Naive thymus-derived CD8-positive, alpha-beta T cell (primary cell): Measurements from ENCODE around the gene KDM4F. TPM values are rescaled to one million over a fixed set of nuclear protein-coding genes. Genes with fewer than 3 reads are reported as not detected.
A peak's percentile ranks its signal among the peaks of the same experiment; 100 is the strongest.
"Not testable (repeated sequence)": the region's sequence is repeated elsewhere in the genome, so short reads cannot be mapped to it uniquely, and the experiment has no call there.

Source experiments
- ATAC-seq, 2 donors: fragments of 150-1000 bp; cut with Tn5 transposase in 1 of 2; sonication (Bioruptor Pico), chemical (Tn5 transposase) in 1 of 2; 1 replicate in 1 of 2; 2 replicates in 1 of 2; pipeline ENCODE4 v1.10.0; 2021; ENCODE audit warnings: mild to moderate bottlenecking in 2 of 2, moderate library complexity in 2 of 2
- POLR2A ChIA-PET: fragments of 350-600 bp; sonication (Branson Sonifier 250); formaldehyde crosslinking; loops from one replicate; lab custom pipeline; 2021; ENCODE audit warnings: antibody characterized with exemption; lab: Charles Lee
- DNase-seq, 10 donors: peaks; one replicate each; pipeline versions ENCODE4 v3.0.0 to v3.0.0-alpha.2; 2020 to 2022
- H3K27ac Mint-ChIP-seq, 10 donors: one replicate each; pipeline ENCODE4 v1.8.0; 2020 to 2022; ENCODE audit warnings: mild to moderate bottlenecking in 10 of 10, mixed read lengths in 10 of 10, moderate library complexity in 4 of 10, inconsistent platforms in 1 of 10
- H3K27me3 Mint-ChIP-seq, 5 donors: one replicate each; pipeline ENCODE4 v1.8.0; 2021 to 2022; ENCODE audit warnings: mixed read lengths in 5 of 5
- H3K36me3 Mint-ChIP-seq, 3 donors: one replicate each; pipeline ENCODE4 v1.8.0; 2020 to 2022; ENCODE audit warnings: mixed read lengths in 3 of 3, mild to moderate bottlenecking in 2 of 3, inconsistent platforms in 1 of 3
- H3K4me1 Mint-ChIP-seq, 4 donors: one replicate each; pipeline ENCODE4 v1.8.0; 2021 to 2022; ENCODE audit warnings: mixed read lengths in 4 of 4
- H3K4me3 Mint-ChIP-seq, 10 donors: one replicate each; pipeline ENCODE4 v1.8.0; 2020 to 2022; ENCODE audit warnings: mild to moderate bottlenecking in 10 of 10, mixed read lengths in 10 of 10, moderate library complexity in 6 of 10, inconsistent platforms in 1 of 10
- H3K9me3 Mint-ChIP-seq, 9 donors: one replicate each; pipeline ENCODE4 v1.8.0; 2020 to 2022; ENCODE audit warnings: mixed read lengths in 9 of 9, mild to moderate bottlenecking in 3 of 9, inconsistent platforms in 1 of 9, moderate library complexity in 1 of 9
- polyA plus RNA-seq, 3 donors: library from polyadenylated mRNA; unstranded; fragments of 300-500 nt; fragmentation: Illumina TruSeq; gene quantifications; one replicate each; pipeline ENCODE4 v1.2.3, GENCODE V29; 2021
- total RNA-seq, 8 experiments: library from RNA in 2 of 8; stranded (reverse) in 2 of 8; gene quantifications; one replicate each; pipeline ENCODE4 v1.2.3 and lab custom pipeline; 2021 to 2026

KDM4F gene
- total RNA-seq (not detected), polyA plus RNA-seq (not detected), total RNA-seq (lab: John Stamatoyannopoulos, UW) (0 reads per million in 6 experiments)

DNA sequence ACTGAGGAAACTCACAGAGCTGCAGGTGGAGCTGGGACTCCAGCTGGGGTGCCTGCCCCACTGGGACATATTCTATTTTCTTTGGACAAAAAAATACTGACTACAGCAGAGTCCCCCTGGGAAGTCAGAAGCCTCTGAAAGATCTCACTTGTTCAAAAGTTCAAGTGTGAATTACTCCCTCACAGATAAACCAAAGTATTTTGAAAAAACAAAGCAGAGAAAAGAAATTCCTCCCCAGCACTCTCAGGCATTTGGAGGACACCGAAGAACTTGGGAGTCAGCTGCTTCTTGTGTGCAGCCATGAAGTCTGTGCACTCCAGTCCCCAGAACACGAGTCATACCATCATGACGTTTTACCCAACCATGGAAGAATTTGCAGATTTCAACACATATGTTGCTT, at the start of gene KDM4F:
Gene KDM4F, plus strand, starts transcription at position 301 of the 400 bp plus-strand sequence.
- H3K27me3 Mint-ChIP-seq, result peaks cover 24 to 75% (median 38%) of the 10 kb centered on the region in 5 donors
- H3K4me1 Mint-ChIP-seq, POLR2A ChIA-PET: not testable (repeated sequence)

DNA sequence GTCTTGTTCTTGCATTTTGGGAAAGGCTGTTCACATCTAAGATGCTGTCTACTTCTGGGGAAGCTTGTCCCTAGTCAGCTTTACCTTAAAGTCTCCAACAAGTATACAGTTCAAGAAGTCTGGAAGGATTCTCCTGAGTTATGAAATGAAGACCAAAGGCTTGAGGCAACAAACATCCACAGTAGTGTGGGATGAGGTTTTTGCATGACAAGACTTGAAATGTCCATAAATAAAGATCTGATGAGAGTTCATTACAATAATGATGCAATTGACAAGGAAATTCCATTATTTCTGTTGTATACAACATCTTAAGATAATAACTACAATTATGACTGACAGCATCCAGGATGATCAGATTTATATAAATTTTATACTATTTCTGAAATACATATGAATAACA, 45.5 kb upstream of the KDM4F start:
- Mint-ChIP-seq H3K36me3 (peaks cover 0 to 9% (median 0%) of the 10 kb centered on the region in 3 donors), H3K4me1 (no peaks in the 10 kb centered on the region), H3K9me3 (peaks cover 0 to 6% (median 0%) of the 10 kb centered on the region in 9 donors), H3K27me3 (peaks cover 0 to 14% (median 7%) of the 10 kb centered on the region in 5 donors), H3K4me3 (no peak overlapping the region), H3K27ac (no peak overlapping the region)
- no peak for ATAC-seq
- POLR2A ChIA-PET, result no interaction called here
- DNase-seq, result no peak

More for the DNA sequence above, at the start of gene KDM4F:
- DNase-seq, H3K4me3 Mint-ChIP-seq, ATAC-seq, H3K36me3 Mint-ChIP-seq, H3K9me3 Mint-ChIP-seq: not testable (repeated sequence)
- peak within 1 kb of the TSS in 1 of 10 donors; percentile 54 for H3K27ac Mint-ChIP-seq

DNA sequence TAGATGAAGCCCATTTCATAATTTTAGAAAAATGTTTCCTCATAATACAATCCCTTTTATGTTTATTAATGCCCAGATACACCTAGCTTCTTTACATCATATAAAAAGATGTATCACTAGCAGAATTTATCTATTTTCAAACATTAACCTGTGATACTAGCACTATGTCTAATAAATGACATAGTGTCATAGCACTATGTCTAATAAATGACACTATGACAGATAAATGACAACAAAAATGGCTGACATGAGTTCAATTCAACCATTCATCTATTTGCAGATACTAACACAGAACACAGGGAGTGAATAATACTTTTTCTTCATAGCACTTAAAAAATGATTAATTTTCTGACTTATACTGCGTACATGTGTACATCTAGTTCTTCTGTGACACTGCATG, 43.6 kb upstream of the KDM4F start:
- H3K27ac Mint-ChIP-seq, result no peak overlapping the region
- no peak for DNase-seq
- peaks cover 0 to 7% (median 0%) of the 10 kb centered on the region in 3 donors for H3K36me3 Mint-ChIP-seq
- H3K4me3 Mint-ChIP-seq, result no peak overlapping the region
- H3K9me3 Mint-ChIP-seq, result peaks cover 0 to 10% (median 0%) of the 10 kb centered on the region in 9 donors
- peaks cover 2 to 26% (median 7%) of the 10 kb centered on the region in 5 donors for H3K27me3 Mint-ChIP-seq
- ATAC-seq, result no peak
- no peaks in the 10 kb centered on the region for H3K4me1 Mint-ChIP-seq
- POLR2A ChIA-PET, result no interaction called here

DNA sequence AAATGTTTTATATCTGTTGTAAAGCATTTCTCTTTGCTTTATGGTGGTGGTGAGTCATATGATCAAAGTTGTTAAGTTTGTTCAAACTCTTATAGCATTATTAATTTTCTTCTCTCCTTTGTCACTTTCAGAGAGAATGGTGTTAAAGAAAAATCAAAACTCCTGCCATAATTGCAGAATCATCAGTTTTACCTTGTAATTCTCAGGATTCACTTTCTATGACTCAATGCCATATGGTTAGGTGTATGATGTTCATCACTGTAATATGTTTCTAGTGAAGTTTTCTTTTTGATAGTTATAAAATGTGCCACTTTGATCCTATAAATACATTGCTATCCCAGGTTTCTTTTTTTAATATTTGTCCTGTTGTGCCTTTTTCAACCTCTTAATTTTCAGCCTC, 37.8 kb upstream of the KDM4F start:
- peaks cover 0 to 7% (median 0%) of the 10 kb centered on the region in 3 donors for H3K36me3 Mint-ChIP-seq
- POLR2A ChIA-PET, result no interaction called here
- H3K9me3 Mint-ChIP-seq, result peaks cover 0 to 10% (median 0%) of the 10 kb centered on the region in 9 donors
- DNase-seq (no peak), ATAC-seq (no peak)
- H3K27ac Mint-ChIP-seq, result no peak overlapping the region
- no peaks in the 10 kb centered on the region for H3K4me1 Mint-ChIP-seq
- H3K27me3 Mint-ChIP-seq, result peaks cover 13 to 38% (median 17%) of the 10 kb centered on the region in 5 donors
- no peak overlapping the region for H3K4me3 Mint-ChIP-seq

DNA sequence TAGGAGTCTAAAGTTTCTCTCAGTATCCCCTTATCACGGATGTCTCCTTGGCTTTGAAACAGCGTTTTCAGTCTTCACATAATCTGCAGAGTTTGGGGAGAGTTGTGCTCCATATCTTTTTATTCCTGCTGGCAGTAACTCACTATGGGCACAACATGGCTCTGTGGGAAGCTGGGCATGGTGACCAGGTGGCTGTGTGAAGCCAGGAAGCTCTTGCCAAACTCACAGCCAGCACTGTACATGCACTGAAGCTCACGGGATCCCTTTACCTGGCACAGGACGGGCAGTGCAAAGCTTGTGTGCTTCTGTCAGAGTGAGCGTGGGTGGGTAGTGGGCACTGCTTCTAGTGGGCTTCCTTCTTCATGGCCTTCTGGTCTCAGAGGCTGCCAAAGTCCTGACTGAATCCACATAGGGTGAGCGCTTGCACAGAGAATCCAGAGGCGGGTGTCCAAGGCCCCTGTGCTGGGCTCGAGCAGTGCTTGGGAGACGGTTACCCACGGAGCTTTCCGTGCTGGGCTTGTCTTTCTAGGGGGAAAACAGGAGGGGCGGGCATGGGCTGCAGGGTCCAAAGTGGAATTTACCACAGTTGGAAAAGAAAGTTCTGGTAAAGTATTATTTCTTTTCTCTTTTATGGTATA, 34.9 kb upstream of the KDM4F start:
- ATAC-seq, result no peak
- Mint-ChIP-seq H3K27ac (no peak overlapping the region), H3K27me3 (peaks cover 12 to 29% (median 14%) of the 10 kb centered on the region in 5 donors), H3K9me3 (no peaks in the 10 kb centered on the region), H3K4me3 (no peak overlapping the region), H3K36me3 (no peaks in the 10 kb centered on the region), H3K4me1 (no peaks in the 10 kb centered on the region)
- POLR2A ChIA-PET, result no interaction called here
- DNase-seq, result no peak

DNA sequence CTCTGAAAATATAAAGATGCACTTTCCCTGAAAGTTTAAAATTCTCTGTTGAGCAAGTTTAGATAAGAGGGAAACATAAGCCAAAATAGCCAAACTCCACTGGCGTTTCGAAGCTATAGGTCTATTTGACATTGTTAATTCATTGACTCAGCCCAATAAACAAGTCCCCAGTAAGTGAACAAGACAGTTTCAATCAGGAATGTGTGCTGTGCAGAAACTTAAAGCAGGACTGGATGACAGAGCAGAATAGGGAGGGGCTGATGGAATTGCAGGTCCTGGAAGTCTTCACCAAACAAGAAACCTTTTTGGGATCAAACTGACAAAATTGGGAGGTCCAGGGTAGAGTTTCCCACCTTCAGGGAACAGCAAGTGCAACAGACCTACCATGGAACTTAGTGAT, 33.1 kb upstream of the KDM4F start:
- ATAC-seq (no peak), DNase-seq (no peak)
- H3K36me3 Mint-ChIP-seq, result no peaks in the 10 kb centered on the region
- no peaks in the 10 kb centered on the region for H3K4me1 Mint-ChIP-seq
- POLR2A ChIA-PET, result no interaction called here
- no peak overlapping the region for H3K4me3 Mint-ChIP-seq
- no peaks in the 10 kb centered on the region for H3K9me3 Mint-ChIP-seq
- no peak overlapping the region for H3K27ac Mint-ChIP-seq
- peaks cover 5 to 21% (median 12%) of the 10 kb centered on the region in 5 donors for H3K27me3 Mint-ChIP-seq

DNA sequence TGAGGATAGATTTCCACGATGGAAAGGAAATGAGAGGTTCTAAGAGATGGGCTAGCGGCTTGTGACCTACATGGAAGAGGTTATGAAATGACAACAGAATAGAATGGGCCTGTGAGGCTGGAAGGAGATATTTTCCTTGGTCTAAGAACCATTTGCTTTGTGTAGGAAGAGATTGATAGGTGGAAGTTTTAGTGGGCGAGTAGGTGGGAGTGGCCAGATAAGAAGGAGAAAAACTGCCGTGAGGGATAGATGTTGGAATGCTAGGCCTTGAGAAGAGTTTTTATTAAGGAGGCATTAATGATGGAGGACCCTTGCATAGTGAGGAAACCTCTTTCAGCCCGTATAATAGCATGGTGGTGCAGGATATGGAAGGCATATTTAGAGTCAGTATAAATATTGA, 27.8 kb upstream of the KDM4F start:
- H3K36me3 Mint-ChIP-seq, ATAC-seq, POLR2A ChIA-PET, H3K4me1 Mint-ChIP-seq, H3K27me3 Mint-ChIP-seq, DNase-seq, H3K9me3 Mint-ChIP-seq, H3K27ac Mint-ChIP-seq, H3K4me3 Mint-ChIP-seq: not testable (repeated sequence)

DNA sequence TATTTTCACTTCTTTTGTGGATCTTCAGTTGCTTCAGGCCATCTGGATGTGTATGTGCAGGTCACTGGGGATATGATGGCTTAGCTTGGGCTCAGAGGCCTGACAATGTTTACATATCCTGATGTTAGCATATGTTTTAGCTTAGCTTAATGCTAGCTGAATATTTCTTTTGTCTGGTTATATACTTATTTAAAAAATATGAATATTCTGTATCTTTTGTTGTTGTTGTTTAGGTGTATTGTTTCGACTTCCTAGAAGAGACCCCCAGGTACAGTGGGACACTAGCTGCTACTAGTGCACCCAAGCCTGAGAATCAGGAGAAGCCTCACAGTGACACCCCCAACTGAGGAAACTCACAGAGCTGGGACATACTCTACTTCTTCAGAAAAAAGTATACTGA, 24.3 kb upstream of the KDM4F start, which contains the start of gene KDM4E:
Gene KDM4E, plus strand, starts transcription at position 301 of the 400 bp plus-strand sequence. CDS start 300 bp downstream, outside the sequence.
- no peaks in the 10 kb centered on the region for H3K4me1 Mint-ChIP-seq
- no peak for DNase-seq
- no peak for ATAC-seq
- POLR2A ChIA-PET, result no interaction called here
- H3K4me3 Mint-ChIP-seq, result no peak within 1 kb of the TSS
- H3K27me3 Mint-ChIP-seq, result peaks cover 0 to 3% (median 0%) of the 10 kb centered on the region in 5 donors
- H3K27ac Mint-ChIP-seq, result no peak within 1 kb of the TSS
- no peaks in the 10 kb centered on the region for H3K9me3 Mint-ChIP-seq
- no peaks in the 10 kb centered on the region for H3K36me3 Mint-ChIP-seq

DNA sequence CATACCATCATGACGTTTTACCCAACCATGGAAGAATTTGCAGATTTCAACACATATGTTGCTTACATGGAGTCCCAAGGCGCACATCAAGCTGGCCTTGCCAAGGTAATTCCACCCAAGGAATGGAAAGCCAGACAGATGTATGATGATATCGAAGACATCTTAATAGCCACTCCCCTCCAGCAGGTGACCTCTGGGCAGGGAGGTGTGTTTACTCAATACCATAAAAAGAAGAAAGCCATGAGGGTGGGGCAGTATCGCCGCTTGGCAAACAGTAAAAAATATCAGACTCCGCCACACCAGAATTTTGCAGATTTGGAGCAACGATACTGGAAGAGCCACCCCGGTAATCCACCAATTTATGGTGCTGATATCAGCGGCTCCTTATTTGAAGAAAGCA, 23.6 kb upstream of the KDM4F start:
- H3K36me3 Mint-ChIP-seq, DNase-seq, POLR2A ChIA-PET, H3K27ac Mint-ChIP-seq, H3K4me1 Mint-ChIP-seq, ATAC-seq, H3K27me3 Mint-ChIP-seq, H3K4me3 Mint-ChIP-seq, H3K9me3 Mint-ChIP-seq: not testable (repeated sequence)

DNA sequence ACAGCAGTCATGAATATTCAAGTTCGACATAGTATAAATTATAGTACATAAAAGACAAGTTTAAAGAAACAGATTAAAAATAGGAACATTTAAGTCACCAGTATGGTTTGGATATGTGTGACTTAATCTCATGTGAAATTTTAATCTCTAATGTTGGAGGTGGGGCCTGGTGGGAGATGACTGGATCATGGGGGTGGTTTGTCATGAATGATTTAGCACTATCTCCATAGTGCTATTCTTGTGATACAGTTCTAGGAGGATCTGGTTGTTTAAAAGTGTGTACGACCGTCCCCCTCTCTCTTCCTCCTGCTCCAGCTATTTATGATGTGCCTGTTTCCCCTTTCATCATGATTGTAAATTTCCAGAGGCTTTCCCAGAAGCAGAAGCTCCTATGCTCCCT, 20.9 kb upstream of the KDM4F start:
- Mint-ChIP-seq H3K36me3 (no peaks in the 10 kb centered on the region), H3K4me1 (no peaks in the 10 kb centered on the region), H3K27ac (no peak overlapping the region), H3K9me3 (no peaks in the 10 kb centered on the region), H3K4me3 (no peak overlapping the region), H3K27me3 (peaks cover 0 to 11% (median 5%) of the 10 kb centered on the region in 5 donors)
- POLR2A ChIA-PET, result no interaction called here
- ATAC-seq (no peak), DNase-seq (no peak)

DNA sequence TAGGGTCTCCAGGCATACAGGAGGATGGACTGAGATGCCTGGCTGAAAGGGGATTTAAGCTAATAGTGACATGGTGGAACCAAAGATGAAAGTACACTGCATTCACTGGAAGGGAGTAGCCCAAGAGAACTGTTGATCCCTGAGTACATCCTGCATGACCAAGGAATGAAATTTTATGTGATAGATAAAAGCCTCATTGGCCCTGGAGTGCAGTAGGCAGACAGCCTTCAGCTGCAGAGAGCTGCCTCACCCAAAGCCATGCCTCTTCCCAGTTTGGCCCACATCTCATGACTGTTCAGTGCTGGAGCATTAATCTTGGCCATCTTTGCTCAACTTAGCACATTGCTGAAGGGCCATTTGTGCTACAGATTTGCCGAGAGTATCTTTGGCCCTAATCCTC, 16.2 kb upstream of the KDM4F start:
- no peak overlapping the region for H3K27ac Mint-ChIP-seq
- no peaks in the 10 kb centered on the region for H3K36me3 Mint-ChIP-seq
- peaks cover 2 to 23% (median 14%) of the 10 kb centered on the region in 5 donors for H3K27me3 Mint-ChIP-seq
- no peak for ATAC-seq
- peaks cover 0 to 2% (median 0%) of the 10 kb centered on the region in 4 donors for H3K4me1 Mint-ChIP-seq
- H3K4me3 Mint-ChIP-seq, result no peak overlapping the region
- POLR2A ChIA-PET, result no interaction called here
- peaks cover 0 to under 1% (median 0%) of the 10 kb centered on the region in 9 donors for H3K9me3 Mint-ChIP-seq
- DNase-seq, result no peak

DNA sequence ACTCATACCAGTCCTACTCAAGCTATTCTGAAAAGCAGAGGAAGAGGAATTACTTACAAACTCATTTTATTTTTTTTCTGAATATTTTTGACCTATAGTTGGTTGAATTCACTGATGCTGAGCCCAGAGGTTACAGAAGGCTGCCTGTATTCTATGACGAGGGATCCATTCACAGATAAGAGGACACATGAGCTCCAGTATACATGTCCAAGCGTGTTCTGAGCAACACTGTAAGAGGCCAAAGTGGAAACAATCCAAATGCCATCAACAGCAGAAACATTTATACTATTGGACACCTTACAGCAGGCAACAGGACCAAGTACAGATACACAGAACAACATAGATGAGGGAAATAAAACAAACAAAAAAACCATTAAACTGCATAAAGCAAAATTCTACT, 13.9 kb upstream of the KDM4F start:
- Mint-ChIP-seq H3K36me3 (no peaks in the 10 kb centered on the region), H3K27ac (no peak overlapping the region), H3K4me3 (no peak overlapping the region), H3K4me1 (peaks cover 0 to 5% (median 0%) of the 10 kb centered on the region in 4 donors), H3K9me3 (peaks cover 0 to 4% (median 0%) of the 10 kb centered on the region in 9 donors), H3K27me3 (peaks cover 9 to 33% (median 25%) of the 10 kb centered on the region in 5 donors)
- POLR2A ChIA-PET, result no interaction called here
- ATAC-seq (no peak), DNase-seq (no peak)

DNA sequence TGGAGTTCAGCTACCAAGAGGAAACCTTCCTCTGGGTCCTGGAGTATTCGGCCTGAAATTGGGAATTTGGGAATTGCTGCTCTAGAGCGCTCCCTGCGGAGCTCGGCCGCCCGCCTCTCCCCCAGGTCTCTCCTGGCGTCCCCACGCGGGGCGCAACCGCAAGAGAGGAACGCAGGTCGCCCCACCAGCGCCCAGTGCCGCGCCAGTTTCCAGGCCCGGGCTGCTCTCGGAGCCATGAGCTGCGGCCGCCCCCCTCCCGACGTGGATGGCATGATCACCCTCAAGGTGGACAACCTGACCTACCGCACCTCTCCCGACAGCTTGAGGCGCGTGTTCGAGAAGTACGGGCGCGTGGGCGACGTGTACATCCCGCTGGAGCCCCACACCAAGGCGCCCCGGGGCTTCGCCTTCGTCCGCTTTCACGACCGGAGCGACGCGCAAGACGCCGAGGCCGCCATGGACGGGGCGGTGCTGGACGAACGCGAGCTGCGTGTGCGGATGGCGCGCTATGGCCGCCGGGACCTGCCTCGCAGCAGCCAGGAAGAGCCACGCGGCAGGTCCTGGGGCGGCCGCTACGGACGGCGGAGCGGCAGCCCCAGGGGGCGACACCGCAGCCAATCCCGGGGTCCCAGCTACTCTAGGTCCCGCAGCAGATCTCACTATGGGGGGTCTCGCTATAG, 11.7 kb upstream of the KDM4F start:
- H3K9me3 Mint-ChIP-seq, H3K36me3 Mint-ChIP-seq, H3K4me1 Mint-ChIP-seq: not testable (repeated sequence)
- Mint-ChIP-seq H3K27me3 (peaks cover 14 to 40% (median 24%) of the 10 kb centered on the region in 5 donors), H3K4me3 (peak overlapping the region in 6 of 10 donors; percentile 1 to 70 (median 48)), H3K27ac (peak overlapping the region in 1 of 10 donors; percentile 31)
- POLR2A ChIA-PET, result interaction anchor here (2.9 kb wide), 1 partner anchor 52 kb away, joined by 11 read pairs; the partner anchor contains the start of gene ENDOD1
- DNase-seq, result peak in 1 of 10 donors; percentile 9
- peak; percentile 61 to 89 for ATAC-seq
